ENCODE data around the gene B4GALNT3.
A peak's percentile ranks its signal among the peaks of the same experiment; 100 is the strongest.

The B4GALNT3 gene

DNA sequence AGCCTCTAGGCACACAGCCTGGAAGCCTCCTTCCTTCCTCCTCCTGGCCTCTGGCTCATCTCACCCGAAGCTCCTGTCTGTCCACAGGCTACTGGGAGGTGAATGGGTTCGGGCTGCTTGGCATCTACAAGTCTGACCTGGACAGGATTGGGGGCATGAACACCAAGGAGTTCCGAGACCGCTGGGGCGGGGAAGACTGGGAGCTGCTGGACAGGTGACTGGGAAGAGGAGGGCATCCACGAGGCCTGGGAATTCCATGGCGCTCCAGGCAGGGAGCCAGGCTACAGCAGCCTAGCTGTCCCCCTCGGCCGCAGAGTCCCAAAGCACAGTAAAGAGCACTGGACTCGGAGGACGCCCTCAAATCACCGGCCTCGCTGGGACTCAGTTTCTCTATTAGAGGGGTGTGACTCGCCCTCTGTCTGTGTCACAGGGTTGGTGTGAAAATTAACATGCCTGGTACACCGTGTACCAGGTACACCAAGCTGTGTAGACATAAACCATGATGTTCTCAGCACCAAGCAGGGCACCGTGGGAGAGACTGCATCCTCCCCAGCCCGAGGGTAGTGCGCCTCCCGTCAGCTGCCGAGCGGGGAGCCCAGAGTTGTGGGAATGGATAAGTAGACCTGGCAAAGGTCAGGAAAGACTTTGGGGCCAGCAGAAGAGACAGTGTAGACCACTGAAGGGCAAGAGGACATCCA, 99.6 kb downstream of the B4GALNT3 start:
- DNase-seq (ENCODE audit: low spot score): no peak

DNA sequence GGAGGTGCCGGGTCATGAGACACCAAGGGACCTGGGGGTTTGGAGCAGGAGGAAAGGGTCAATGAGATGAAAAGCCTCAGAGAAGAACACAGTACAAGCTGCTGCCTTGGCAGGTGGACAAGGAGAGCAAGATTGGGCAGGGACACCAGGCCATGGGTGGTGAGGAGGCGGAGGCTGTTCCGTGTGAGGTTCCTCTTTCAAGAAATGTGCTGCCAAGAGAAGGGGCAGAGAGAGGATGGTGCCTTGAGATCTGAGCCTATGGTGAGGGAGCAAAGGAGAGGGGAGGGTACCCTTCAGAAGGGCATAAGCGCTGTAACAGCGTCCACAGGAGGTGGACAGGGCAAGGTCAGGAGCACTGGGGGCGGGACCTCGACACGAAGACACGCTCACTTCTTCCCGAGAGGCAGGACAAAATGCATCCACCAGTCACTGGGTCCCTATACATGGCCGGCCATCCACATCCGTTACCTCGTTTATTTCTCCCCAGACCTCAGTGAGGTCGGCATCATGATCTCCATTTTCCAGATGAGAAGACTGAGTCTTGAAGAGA, 100.2 kb downstream of the B4GALNT3 start:
- DNase-seq (ENCODE audit: low spot score): no peak

DNA sequence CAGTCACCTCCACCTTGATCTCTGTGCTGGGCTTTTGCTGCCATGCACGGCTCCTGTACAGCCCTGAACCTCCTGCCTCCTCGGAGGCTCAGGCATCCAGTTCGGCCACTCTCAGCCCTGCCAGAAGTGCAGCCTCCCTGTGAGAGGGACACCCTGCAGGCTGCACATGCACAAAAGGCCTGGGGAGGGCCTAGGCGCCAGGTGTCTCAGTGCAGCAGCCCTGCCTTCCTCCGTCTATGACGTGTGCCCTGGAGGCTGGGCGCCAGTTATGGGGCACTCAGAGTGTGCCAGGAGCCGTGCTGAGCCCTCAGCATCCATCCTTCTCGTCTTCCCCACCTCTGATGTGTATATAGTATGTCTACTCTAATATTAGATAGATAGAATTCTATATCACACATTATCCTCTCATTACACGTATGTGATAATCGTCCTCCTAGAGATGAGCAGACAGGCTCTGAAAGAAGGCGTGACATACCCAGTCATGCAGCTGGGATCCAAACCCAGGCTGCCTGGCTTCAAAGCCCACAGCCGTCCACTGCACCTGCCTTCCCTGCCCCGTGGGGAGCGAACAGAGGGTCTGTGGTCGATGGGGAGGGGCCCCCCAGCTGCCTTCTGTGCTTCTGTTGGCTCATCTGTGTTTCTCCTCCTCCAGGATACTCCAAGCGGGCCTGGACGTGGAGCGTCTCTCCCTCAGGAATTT, 101.1 kb downstream of the B4GALNT3 start:
- no peak for DNase-seq (ENCODE audit: low spot score)

DNA sequence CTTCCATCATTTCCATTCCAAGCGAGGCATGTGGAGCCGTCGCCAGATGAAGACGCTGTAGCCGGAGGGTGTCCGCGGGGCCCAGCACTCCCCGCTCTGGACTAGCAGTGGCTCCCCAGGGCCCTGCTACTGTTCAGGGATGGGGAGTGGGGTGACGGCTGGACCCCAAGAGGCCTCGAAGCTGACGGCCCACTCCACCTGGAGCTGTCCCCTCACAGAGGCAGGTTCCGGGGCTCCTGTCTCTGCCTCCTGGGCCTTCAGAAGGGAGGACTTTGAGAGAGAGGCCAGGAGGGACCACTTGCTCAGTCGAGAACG, 101.6 kb downstream of the B4GALNT3 start:
- DNase-seq (ENCODE audit: low spot score): no peak

DNA sequence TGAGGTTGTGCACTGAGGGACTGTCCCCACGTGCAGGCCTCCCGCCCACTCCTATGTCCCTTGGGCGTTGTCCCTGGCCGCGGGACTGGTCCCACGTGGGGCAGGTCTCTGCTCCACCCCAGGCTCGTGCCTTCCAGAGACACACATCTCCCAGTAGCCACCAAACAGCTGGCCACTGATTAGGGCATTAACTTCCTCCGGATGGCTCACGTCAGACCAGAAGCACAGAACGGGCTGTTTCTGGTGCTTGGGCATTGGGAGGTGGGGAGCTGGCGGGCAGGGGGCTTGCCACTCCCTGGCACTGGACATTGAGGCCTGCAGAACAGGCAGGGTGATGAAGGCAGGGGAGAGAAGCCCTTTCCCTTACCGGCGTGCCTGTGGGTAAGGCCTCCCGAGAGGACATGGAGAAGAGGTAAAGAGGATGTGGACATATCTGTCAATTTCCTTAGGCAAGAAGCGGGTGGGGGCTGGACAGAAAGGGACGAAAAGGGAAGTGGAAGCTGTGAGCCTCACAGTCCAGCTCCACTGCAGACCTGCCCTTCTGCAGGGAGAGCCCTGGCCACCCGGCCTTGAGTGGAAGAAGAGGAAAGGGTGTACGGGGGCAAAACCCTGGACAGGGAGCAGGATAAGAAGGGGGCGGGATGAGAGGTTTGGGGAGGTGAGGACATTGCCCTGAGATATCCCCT, 102.3 kb downstream of the B4GALNT3 start:
- DNase-seq (ENCODE audit: low spot score): no peak

DNA sequence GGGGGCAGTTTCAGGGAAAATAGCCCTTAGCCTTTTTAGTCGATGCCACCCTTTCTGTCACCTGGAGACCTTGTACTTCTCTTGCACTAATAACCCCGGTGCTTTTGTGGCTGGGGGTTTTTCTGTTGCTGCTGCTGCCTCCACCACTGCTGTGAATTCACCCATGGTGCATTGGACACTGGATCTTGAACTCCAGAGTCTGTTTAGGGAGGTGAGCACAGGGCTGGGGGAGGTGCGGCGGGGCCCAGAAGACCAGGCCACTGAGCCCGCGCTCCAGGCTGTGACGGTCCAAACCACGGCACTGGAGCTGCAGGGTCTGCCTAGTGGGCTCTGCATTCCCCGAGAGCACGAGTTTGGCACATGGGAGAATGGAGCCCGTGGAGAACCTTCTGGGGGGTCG, 102.9 kb downstream of the B4GALNT3 start:
- no peak for DNase-seq (ENCODE audit: low spot score)

DNA sequence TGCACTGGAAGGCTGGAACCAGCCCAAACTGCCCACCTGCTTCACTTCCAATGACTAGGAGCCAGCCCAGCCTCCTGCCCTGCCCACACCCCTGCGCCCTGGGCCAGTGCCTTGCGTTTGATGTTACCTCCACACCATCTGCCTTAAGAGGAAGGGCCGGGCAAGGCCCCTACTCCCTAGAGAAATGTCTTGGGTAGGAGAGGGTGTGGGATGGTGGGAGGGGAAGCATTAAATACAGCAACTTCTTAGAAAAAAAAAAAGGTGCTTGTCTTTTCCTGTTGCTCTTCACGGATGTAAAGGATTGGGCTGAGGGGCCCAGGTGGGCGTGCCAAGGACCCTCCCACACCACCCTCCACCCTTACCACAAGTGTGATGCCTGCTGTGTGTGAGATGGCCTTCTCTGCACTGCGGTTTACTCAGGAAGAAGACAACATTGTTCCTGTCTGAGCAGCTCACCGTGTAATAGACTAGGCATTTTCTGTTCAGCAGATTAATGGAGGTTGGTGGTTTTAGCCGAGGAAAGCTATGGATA, 103.6 kb downstream of the B4GALNT3 start:
- DNase-seq (ENCODE audit: low spot score): peak; percentile 34

DNA sequence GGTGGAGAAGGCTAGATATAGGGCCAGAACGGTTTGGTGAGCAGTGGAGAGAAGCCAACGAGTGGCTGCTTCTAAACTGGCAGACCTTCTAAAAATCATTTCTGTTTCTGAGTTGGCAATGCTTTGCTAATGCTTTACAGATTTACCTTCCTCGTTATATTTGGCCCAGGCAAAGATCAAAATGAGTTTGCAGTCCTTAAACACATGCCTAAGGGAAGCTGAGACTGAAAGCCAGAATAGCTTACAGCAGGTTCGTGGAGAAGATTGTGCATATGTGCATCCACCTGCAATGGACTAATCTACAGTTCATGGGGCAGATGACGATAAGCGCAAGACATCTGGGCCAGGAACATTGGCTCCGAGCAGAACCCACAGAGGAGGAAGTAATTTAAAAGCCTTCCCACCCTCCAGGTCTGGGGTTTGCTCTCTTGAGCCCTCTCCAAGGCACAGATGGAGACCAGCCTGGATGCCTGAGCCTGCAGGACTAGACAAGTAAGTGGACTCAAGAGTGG, 104.1 kb downstream of the B4GALNT3 start:
- DNase-seq (ENCODE audit: low spot score): no peak

DNA sequence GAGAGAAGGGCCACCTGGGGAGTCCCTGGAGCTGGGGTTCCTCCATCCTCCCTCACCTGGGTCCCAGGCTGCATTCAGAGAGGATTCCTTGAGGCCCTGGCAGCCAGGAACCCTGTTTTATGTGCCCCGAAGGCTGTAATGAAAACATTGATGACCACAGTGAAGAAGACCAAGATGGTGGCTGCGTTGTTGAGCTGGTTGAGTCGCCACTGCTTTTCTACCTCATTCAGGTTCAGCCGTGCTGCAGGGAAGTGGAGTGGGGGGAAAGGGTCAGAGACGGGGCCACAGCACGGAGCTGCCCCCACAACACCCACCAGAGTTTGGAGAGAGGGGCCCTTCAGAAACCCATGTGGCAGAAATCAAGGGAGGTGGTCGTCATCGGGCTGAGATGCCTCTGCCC, 105.4 kb downstream of the B4GALNT3 start:
- no peak for DNase-seq (ENCODE audit: low spot score)

DNA sequence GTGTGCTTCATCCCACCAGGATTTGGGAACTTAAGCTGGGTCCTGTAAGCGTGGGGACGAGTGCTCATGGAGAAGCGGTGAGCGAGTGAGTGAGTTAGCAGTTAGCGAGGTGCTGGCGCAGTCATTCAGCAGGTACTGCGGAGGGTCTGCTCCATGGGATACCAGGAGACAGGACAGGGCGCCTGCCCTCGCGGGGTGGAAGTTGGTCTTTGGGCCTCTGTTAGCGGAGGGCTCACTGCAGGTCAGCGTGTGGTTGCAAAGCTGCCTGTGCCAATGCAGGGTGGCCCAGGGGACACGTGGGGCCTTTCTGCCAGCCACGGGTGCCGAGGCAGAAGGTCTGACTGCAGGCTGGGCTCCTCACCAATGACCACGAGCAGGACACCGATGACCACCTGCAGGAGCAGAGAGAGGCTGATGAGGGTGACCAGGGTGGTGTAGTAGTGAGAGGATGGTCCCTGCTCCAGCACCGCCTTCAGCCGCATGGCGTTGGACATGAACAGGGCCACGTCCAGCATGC, 105.9 kb downstream of the B4GALNT3 start:
- no peak for DNase-seq (ENCODE audit: low spot score)

DNA sequence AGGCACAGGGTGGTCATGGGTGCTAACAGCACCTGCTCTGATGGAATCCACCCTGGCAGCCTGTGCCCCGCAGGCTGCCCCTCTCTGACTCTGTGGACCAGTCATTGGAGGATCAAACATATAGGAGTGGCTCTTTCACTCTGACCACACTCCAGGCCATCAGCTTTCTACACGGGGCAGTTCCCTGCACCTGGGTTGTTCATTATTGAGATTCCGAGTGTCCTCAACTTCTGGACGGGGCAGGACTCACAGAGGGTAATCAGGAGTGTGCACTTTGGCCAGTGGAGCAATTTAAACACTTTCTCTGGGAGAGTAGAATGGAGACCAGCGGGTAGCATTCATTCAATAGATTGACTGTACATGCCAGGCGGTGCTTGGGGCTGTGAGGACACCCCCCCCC, 108.7 kb downstream of the B4GALNT3 start:
- DNase-seq (ENCODE audit: low spot score): no peak

DNA sequence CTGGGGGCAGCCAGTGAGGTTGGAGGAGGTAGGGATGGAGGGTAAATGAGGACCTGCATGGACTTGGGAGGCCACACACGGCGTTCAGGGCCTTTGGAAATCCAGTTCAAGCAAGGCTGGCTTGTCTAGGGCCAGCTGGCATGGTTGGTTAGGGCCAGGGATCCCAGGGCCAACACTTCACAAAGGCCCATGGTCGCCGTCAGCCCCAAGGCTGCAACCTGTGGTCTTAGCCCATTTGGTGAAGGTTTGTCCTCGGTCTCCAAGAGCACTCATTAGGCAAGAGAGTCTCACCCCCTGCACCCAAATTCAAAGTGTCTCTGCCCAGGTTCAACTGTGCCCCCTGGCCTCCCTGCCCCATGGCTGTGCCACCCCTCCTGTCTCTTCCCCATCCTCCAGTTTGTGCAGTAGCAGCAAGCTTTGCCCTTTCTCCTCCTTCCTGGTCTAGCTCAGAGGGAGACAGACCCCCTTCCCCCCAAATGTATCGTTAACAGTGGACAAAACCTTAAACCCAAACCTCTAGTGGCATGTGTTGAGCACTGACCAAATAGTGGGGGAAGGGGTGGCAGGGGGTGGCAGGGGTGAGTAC, 109.4 kb downstream of the B4GALNT3 start:
- DNase-seq (ENCODE audit: low spot score): no peak

DNA sequence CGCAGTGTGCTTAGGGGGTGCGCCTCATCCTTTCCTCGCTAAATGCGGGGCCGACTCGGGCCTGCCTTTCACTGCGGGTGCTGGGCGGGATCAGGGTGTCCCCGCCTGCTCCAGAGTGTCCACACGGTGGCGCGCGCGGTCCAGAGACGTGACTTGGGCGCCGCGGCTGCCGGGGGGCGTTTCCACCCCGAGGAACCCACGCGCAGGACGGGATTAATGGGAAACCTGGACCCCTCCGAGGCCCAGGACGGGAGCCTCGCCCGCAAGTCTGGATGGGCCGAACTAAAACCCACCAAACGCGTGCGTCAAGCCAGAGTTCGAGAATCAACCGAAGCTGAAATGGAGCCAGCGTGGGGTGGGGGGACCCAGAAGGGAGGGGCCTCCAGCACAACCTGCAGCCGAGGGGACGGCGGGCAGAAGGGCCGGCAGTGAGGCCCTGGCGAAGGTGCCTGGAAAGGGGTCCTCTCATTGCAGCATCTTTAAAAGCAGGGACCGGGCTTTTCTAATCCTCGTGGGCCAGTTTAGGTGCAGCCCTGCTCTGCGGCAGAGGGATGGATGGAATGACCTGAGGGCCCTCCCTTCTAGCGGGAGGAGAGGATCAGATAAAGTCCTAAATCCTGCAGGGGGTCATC, 110.2 kb downstream of the B4GALNT3 start:
- DNase-seq (ENCODE audit: low spot score): peak; percentile 97

DNA sequence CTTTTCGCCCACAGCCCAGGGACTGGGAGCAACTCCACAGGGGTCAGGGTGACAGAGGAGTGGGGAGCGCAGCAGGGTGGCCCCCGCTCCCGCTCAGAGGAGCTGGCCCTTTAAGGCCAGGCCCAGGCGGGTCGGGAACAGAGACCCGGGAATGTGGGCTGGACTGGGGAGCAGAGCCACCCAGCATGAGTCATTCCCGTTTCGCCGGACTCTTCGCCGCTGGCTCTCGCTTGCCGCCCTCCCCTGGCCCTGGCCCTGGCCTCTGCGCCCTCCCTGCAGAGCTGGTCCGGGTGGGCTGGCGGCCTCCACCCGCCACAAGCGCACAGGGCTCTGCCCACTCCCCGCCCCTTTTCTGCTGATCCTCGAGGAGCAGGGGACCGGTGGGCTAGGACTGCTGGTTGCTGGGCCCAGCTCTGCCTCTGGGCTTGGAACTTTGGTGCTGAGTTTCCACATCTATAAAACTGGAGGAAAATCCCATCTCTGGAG, 110.7 kb downstream of the B4GALNT3 start:
- peak; percentile 95 for DNase-seq (ENCODE audit: low spot score)

DNA sequence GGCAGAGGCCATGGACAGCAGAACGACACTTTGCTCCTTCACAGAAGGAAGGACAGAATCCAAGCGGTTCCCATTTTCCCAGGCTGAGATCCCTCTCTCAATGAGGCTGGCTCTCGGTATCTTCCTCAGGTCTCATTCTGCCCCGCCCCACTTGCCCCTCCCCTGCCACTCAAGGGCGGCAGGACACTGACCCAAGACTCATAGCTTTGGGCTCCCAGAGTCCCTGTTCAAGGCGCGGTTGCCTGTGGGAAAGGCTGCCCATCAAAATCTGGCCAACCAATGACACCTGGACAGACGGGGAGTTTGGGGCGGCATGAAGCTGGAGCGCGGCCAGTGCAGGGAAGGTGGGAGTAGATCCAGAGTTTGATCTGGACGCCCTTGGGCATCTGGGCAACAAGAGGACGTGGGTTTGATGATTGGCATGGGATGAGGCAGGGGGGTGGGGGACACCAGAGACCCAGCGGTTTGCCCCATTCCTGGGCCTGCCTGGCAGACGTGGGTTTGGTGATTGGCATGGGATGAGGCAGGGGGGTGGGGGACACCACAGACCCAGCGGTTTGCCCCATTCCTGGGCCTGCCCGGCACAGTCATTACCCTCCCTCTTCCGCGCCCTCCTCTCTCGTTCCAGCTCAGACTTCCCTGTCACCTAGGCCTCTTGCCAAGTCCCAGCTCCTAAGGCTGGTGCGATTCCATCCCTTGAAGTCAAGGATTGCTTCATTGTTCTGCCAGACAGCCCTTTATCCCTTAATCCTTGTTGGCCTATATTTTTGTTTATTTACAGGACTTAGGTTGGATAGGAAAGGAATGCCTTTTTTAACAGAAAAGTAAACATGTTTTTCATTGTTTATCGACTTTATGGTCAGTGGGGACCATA, 111.4 kb downstream of the B4GALNT3 start:
- DNase-seq (ENCODE audit: low spot score): peak; percentile 87

DNA sequence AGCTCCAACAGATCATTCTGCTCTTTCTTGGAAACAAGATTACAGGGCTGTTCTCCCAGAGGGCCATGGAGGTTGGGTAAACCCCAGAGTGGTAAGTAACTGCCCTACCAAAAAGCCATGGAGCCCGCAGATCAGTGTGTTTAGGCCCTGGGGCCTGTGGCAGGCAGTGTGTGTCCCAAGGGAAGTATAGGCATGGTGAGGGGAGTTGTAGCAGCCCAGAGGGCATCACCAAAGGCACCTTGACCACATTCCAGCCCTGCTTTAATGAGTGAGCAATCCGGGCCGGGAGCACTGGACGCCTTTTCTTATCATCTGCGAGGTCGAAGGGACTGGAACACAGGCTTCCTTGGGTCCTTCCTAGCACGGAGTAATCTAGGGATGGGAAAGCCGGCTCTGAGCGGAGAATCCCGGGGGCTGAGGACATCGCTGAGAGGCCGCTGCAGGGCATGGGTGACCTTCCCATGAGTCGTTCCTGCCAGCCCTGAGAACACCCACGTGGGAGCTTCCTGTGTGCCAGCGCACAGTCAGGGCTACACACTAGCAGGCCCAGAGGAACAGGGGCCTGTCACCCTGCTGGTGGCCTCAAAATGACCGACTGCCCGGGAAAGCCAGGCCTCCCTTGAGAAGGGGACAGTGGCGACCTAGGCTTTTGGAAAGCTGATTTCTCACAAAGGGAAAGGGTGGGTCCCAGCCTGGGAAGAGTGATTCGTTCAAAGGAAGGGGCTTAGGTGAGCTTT, 112.2 kb downstream of the B4GALNT3 start:
- DNase-seq (ENCODE audit: low spot score): no peak

DNA sequence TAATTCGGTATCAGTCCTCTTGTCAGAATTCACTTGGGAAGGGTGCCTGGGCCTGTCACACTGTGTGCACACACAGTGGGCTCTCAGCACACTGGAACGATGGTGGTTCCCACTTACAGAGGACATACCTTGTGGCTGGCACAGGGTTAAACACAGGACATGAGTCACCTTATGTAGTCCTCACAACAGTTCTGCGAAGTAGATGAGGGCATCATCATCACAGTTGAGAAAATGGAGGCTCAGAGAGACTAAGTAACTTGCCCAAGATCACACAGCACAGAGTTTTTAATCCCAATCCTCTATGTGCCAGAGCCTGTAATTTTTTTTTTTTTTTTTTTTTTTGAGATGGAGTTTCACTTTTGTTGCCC, 112.8 kb downstream of the B4GALNT3 start:
- DNase-seq (ENCODE audit: low spot score): no peak

DNA sequence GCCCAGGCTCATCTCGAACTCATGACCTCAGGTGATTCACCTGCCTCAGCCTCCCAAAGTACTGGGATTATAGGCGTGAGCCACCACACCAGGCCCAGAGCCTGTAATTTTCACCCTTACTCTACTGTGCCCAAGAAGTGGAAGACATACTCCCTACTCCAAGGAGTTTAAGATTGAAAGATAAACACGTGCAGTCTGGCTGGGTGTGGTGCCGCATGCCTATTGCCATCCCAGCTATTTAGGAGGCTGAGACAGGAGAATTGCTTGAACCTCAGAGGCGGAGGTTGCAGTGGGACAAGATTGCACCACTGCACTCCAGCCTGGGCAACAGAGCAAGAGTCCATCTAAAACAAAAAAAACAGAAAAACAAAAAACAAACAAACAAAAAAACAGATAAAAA, 113.5 kb downstream of the B4GALNT3 start:
- no peak for DNase-seq (ENCODE audit: low spot score)

DNA sequence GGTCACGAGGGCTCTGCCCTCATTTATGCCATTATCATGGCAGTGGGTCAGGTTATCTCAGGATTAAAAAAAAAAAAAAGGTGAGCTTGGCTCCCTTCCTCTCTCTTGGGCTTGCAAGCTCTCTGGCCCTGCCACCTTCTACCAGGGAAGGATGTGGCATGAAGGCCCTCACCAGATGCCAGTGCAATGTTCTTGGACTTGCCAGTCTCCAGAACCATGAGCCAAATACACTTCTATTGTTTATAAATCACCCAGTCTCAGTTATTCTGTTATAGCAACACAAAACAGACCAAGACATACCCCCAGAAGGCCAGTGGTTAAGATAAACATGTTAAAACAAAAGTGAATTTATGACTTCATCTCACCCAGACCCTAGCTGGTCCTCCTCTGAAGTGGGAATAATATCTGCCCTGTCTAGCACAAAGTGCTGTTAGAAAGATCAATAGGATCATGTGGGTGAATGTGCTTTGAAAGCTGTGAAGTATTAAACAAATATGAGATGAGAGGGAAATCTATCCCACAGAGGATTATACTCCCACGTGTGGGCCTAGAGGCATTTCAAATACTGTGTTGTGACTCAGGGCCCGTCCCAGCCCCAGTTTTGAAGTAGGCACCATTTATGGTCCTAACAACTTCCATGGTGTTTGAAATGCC, 114.9 kb downstream of the B4GALNT3 start:
- DNase-seq (ENCODE audit: low spot score): peak; percentile 58
